GM06990 (cell line): ENCODE results near the gene MPP2.

Experiments used
- DNase-seq: peaks from one replicate; pipeline ENCODE4 v3.0.0-alpha.2; 2011; ENCODE audit not compliant: insufficient read length; ENCODE audit errors: extremely low read depth
- H3K27me3 ChIP-seq: replicated peaks from 2 replicates; pipeline ENCODE4 v1.6.0; 2011; ENCODE audit warnings: low read length; ENCODE audit not compliant: control insufficient read depth, insufficient read depth
- H3K36me3 ChIP-seq: 2 replicates; pipeline ENCODE4 v1.5.1; 2011; ENCODE audit warnings: low read length; ENCODE audit not compliant: control insufficient read depth, insufficient read depth
- H3K4me3 ChIP-seq: replicated peaks from 2 replicates; pipeline ENCODE4 v1.5.1; 2011; ENCODE audit warnings: low read depth, mild to moderate bottlenecking, control low read depth, low read length
- CTCF ChIP-seq: IDR thresholded peaks from 2 replicates; pipeline ENCODE4 v1.5.1; 2011; ENCODE audit warnings: low read length, control low read depth, mild to moderate bottlenecking, inconsistent platforms; ENCODE audit not compliant: insufficient read depth, poor library complexity, severe bottlenecking

MPP2 gene

GRCh38 chr17:43951750-43952149 is 44.4 kb upstream of the MPP2 start:
- DNase-seq: no peak
- TF ChIP-seq CTCF: no peak
- H3K4me3 ChIP-seq: no peak overlapping the region
- H3K36me3 ChIP-seq: no peaks in the 10 kb centered on the region
- H3K27me3 ChIP-seq: no peaks in the 10 kb centered on the region; the same call in none of the 2 replicates

DNA sequence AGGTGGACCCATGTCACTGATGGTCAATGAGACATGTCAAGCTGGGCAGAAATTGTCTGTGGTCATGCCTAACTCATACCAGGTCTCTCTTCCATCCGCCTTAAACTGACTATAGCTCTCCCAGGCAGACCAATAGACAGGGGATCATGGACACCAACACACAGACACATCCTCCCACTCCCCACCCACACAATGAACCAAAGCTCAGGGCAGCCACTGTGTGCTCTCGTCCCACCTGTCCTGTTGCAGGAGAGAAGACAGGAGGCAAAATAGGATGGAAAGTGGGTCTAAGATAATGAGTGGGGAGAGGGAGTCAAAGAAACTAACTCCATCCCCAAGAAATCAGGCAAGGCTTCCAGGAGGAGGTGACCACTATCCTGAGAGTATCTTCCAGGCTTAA is 43.2 kb upstream of the MPP2 start:
- no peak for TF ChIP-seq CTCF
- DNase-seq: no peak
- Histone ChIP-seq H3K36me3 (no peaks in the 10 kb centered on the region), H3K27me3 (no peaks in the 10 kb centered on the region; the same call in none of the 2 replicates), H3K4me3 (no peak overlapping the region)

DNA sequence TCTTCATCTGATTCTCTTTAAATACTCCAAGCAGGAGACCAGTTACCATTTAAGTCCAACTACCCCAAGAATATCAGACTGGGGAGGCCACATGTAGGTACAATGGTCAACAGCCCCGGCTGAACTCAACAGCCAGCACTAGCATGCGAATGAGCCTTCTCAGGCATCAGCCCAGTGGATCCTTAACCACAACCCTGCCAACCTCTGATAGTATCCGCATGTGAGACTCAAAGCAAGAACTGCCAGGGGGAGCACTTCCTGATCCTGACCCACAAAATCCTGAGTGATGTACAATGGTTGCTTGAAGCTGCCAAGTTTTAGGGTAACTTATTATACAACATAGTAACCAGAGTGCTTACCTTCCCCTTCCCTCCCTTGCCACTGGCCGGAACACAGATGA is 42.4 kb upstream of the MPP2 start:
- Histone ChIP-seq H3K4me3 (no peak overlapping the region), H3K36me3 (no peaks in the 10 kb centered on the region), H3K27me3 (no peaks in the 10 kb centered on the region; the same call in none of the 2 replicates)
- TF ChIP-seq CTCF: no peak
- DNase-seq: no peak

DNA sequence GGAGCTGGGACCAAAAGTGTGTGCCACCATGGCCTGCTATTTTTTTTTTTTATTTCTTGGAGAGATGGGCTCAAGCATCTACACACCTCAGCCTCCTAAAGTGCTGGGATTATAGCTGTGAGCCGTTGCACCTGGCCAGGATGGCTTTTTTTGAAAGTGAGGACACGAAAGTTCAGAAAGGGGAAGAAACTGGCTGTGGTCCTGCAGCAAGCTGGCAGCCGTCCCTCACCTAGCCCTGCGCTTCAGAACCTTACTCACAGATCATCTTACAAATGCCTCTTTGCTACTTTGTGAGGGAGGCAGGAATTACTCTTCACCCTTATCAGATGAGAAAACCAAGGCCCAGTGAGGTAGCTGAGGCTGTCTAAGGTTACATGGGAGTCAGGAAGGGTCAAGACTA is 39.4 kb upstream of the MPP2 start:
- no peaks in the 10 kb centered on the region; the same call in 1 of the 2 replicates for H3K27me3 ChIP-seq
- no peak for TF ChIP-seq CTCF
- no peak for DNase-seq
- no peaks in the 10 kb centered on the region for H3K36me3 ChIP-seq
- H3K4me3 ChIP-seq: no peak overlapping the region

DNA sequence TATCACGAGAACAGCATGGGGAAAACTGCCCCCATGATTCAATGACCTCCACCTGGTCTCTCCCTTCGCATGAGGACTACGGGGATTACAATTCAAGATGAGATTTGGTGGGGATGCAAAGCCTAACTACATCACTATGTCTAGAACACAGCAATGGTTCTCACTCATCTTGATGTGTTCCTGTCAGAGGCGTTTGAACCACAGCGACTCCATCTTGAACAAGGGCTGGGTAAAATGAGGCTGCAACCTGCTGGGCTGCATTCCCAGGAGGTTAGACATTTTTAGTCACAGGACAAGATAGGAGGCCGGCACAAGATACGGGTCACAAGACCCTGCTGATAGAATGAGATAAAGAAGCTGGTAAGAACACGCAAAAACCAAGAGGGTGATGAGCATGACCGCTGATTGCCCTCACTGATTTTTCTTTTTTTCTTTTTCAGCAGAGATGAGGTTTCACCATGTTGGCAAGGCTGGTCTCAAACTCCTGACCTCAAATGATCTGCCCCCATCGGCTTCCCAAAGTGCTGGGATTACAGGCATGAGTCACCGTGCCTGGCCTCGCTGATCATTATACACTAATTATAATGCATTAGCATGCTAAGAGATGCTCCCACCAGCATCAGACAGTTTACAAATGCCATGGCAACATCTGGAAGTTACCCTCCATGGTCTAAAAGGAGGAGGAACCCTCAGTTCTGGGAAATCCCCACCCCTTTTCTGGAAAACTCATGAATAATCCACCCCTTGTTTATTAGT is 37.9 kb upstream of the MPP2 start:
- TF ChIP-seq CTCF: no peak
- Histone ChIP-seq H3K4me3 (no peak overlapping the region), H3K36me3 (no peaks in the 10 kb centered on the region), H3K27me3 (no peaks in the 10 kb centered on the region)
- no peak for DNase-seq

DNA sequence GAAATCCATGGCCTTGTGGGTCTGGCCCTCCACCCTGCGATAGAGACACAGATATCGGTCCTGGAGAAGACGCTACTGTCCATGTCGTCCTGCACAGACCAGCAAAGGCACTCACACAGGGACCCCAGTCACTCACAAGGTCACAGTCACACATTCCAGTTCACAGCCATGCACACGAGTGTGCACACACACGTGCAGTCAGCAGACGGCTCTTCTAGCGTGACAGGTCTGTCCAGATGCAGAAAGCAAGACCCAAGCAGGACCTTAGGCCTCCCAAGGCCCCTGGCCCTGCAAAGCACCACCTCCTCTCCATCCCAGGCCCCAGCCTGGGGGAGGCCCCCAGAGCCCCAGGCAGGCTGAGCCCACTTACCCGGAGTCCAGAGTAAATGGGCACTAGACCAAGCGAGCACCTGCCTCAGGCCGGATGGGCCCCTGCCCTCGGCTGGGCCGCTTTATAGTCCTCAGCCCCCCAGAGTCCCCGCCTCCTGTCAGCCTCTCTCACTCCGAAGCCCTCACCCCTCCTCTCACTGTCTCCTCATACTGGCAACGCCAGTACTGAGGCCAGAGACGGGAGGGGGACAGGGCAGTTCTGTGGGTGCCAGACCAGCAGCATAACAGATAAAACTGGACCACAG is 34.8 kb upstream of the MPP2 start, which contains the start of gene PPY:
TSS of gene PPY (minus strand) at position 426 of the 635 bp plus-strand sequence. CDS start 822 bp downstream, outside the sequence.
- no peak for DNase-seq

More for the DNA sequence above, 34.8 kb upstream of the MPP2 start, which contains the start of gene PPY:
- Histone ChIP-seq H3K4me3 (no peak within 1 kb of the TSS), H3K27me3 (no peaks in the 10 kb centered on the region; the same call in 1 of the 2 replicates), H3K36me3 (no peaks in the 10 kb centered on the region)
- TF ChIP-seq CTCF: no peak
